Measurements from ENCODE around the gene WNK3. TPM values are rescaled to one million over a fixed set of nuclear protein-coding genes. Genes with fewer than 3 reads are reported as not detected.

WNK3 gene
- polyA plus RNA-seq, 1 donor, result 2.1 TPM

- DNase-seq (ENCODE audit: low read depth), result no peak
Observed at GRCh38 chrX:54238588-54238987, 119.3 kb downstream of the WNK3 start.

DNA sequence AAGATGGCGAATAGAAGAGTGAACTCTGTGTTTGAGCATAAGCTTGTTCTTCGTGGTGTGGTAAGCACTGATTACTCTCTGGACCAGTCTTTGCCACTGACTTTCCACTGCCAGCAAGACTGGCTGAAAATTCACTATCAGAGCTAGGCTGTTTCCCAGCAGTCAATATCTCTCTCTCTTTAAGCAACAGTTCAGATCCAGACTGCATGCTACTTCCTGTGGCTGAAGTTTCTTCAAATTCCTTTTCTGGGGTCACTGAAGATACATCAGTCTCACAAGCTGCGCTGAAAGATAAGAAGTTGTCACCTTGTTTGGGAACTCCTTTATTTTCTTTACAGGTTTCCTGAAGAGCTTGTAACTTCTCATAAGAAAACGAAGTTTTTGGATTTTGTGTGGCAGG, 120.8 kb downstream of the WNK3 start:
- no peak for DNase-seq (ENCODE audit: low read depth)

DNA sequence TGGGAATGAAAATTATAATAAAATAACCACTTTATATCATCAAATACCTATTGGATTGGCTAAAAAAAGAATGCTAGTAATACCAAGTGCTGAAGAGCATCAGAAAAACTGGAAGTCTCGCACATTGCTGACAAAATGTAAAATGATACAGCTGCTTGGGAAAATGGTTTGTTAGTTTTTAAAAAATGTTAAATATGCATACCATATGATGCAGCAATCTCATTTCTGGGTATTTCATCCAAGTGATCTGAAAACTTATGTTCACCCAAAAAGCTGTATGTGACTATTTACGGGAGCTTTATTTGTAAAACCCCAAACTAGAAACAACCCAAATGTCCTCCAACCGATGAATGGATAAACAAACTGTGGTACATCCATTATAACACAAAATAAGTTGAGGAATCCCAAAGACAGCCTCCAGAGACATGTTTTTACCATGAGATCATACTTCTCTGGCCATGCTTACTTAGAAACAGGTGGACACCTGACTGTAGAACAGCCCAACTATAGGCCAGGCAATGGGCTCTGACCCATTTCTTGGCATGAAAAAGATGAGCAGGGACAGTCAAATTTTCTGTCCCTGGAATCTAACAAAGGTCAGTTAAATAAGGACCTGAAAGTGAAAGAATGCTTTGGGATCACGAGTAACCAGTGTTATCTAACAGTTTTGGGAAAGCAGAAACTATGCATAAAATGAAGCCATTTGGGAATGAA, 127.3 kb downstream of the WNK3 start:
- DNase-seq (ENCODE audit: low read depth), result no peak

- DNase-seq (ENCODE audit: low read depth), result no peak
Observed at GRCh38 chrX:54223581-54223980, 134.3 kb downstream of the WNK3 start.

- DNase-seq (ENCODE audit: low read depth), result no peak
Observed at GRCh38 chrX:54213603-54214002, 144.2 kb downstream of the WNK3 start.

- DNase-seq (ENCODE audit: low read depth), result no peak
Observed at GRCh38 chrX:54208531-54208930, 149.3 kb downstream of the WNK3 start.

GRCh38 chrX:54198262-54198661, 159.6 kb downstream of the WNK3 start:
- no peak for DNase-seq (ENCODE audit: low read depth)

DNA sequence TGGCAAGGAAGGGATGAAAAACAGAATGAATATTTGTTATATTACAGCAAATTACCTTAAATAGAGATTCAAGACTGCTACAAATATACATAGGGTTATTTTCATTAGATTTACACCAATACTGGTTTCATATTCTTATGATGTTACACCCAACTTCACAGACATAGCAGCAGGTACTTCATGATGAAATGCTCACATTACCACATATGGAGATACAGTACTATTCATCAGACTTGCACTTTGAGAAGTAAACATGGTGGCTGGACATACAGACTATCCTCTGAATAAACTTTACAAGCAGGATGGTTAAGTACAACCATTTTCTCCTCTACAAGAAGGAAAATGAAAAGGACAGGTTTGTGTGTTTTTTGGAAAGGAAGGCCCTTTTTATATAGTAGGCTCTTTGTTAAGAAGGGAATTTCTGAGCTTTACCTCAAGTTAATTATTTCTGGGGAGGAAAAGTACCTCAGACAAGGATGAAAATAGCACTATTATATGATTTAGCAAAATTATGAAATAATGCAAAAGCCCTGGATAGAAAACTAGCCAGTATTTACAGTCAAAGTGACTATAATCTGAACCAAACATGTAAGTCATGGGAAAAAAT, 162.8 kb downstream of the WNK3 start:
- DNase-seq (ENCODE audit: low read depth), result no peak

DNA sequence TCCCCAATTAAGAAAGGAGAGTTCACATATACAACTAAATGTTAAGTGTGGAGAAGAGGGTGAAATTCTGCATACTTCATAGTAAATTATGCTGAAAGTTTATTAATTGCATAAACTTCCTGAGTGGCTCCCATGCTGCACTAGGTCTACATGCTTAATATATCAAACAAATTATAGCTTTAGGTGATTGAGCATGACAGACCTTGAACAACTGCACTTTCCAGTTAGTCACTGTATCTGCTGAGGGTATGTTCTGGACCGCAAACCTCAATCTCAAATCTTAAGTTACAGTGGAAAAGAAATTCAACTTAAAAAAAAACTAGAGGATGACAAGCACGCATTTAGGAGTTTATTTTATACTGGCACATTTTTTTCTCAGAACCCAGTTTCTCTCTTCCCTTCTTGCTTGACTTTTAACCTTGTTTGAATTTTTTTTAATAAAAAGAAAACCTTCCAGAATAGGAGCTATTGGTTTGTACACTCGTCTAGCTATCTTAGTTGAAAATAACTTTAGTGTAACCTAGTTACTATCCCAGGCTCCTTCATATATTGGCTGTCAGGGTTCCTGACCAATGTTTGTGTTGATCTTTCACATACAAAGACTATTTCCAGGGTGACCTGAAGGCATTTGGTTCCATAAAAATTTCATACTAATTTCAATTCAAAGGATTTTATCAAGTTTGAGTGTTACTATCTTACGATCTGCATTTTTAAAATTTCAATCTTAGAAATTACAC, 164.6 kb downstream of the WNK3 start:
- DNase-seq (ENCODE audit: low read depth), result no peak

DNA sequence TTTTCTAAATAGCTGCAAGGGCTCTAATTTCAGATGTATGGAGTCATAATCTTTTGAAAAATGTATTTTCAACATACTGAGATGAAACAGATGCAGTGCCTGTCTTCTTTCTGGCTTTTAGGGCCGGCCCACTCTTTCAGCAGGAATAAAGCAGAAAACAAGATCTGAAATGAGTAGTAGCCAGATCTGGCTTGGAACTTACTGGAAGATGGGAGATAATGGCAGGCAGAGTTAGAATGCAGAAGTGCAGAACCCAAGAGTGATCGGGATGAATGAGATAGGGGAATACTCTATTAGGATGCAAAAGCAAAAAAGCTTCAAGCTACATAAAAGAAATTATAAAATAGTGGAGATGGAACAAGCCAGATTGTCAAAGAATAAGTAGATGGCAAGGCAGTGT, 173.4 kb downstream of the WNK3 start:
- no peak for DNase-seq (ENCODE audit: low read depth)

DNA sequence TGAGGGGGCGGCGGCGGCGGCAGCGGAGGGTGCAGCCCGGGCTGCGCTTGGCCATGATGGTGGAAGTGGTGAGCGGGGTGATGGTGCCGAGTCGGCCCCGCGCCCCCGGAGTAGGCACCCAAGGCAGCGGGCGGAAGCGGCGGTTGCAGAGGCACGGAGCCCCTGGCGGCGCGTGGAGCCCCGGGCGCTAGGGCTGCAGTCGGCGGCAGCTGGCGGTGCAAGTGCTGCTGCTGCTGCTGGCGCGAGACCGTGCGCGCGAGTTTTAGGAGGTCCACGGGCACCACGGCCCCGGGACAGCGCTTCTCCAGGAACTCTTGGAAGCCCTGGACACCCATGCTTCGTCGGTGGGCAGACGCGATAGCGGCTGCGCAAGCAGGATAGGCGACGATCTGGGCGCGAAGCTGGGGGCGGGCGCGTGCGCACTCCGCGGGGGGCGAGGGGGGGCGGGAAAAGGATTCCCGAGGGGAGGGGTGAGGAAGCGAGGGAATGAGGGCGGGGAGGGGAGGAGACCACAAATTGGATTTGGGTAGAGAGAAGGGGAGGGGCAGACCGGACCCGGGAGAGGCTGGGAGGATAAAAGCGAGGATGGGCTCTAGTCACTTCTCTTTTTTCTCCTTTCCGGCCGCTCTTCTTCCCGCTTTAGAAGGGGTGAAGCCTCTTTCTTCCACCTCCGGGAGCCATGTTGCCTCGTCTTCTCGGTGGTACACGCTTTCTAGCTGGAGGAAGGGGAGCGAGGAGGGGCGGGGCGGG, 174.8 kb downstream of the WNK3 start, which contains the start of gene FAM120C:
Gene FAM120C (minus strand): TSS at position 391 of the 750 bp plus-strand sequence. CDS start 56 bp downstream, at position 335.
- DNase-seq (ENCODE audit: low read depth), result no peak

GRCh38 chrX:54182194-54182863, 175.5 kb downstream of the WNK3 start:
- no peak for DNase-seq (ENCODE audit: low read depth)

DNA sequence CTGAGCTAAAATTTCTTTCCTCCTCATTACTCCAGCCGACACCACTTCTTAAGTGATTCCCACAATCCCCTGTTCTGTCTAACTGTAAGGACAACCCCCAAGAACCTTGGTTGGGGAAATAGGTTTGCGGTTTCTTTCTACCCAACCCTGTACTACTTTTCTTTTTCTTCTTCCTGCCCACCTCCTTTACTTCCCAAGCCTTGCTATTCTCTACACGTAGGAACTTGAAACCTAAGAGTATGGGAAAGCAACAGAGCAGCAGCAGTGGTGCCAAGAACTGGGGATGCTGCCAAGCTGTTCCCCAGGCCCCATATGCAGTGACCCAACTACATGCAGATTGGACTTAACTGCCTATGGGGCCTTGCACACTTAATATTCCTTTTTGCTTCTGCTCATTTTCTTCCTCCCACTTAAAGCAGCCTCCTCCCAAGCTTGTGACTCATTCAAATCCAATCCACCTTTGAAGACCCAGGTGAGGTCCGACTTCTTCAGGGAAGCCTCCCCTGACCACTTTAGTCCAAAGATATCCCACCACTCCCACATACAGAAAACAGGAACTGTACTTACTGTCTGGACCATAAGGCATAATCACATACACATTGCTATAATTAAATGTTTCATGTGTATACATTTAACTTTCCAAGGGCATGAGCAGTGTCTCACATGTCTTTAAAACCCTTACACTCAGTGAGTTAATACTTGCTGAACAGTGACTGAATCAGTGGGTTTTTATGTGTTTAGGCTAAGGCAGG, 176.5 kb downstream of the WNK3 start:
- no peak for DNase-seq (ENCODE audit: low read depth)

DNA sequence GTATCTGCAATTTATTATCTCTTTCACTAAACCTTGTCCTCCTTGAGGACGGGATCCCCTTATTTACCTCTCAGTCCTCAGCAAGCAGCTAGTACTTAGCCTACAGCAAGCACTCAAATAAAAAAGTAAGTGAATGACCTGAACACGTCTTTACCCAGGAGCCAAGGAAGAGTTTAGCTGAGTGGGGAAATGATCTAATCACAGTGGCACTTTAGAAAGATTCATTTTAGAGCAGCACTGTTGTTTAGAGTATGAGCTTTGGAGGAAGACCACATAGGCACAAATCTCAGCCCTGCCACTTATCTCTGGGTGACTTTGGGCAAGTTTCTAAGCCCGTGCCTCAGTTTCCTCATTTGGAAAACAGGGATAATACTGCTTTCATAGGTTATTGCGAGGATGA, 177.4 kb downstream of the WNK3 start:
- no peak for DNase-seq (ENCODE audit: low read depth)

DNA sequence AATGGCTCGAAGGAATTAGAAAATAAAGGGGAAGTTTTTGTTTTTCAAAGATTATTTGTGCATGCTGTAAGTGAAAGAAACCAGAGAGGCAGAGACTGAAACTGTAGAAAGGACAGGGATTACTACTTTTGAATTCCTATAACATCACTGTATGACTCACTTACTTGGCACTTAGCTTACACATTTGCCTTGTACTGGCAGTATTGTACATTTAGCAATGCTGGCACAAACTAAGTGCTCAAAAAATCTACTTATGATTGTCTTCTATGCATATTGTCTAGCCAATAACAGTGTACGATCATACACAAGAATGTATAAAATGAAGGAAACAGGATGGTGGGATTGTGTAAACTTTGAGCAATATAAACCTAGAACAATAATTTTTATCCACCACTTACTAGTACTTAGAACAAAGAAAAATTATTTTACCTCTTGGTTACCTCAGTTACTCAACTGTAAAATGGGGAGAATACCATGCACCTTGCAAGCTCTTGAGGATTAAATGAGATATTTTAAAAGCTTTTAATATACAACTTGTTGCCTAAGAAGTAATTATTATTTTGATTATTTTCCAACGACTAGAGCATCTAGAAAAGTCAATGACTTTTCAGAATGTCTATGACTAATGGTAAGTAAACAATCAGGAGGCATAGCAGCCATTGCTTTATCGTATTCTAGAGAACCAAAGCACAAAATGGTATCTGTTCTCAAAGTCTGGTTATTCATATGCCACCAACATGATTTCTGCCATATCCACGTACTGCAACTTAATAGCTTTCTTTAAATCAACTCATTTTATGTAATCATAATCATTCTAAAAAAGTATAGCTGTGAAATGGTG, 179.5 kb downstream of the WNK3 start:
- DNase-seq (ENCODE audit: low read depth), result no peak

- DNase-seq (ENCODE audit: low read depth), result no peak
Observed at GRCh38 chrX:54177306-54177705, 180.5 kb downstream of the WNK3 start.

GRCh38 chrX:54173791-54174190, 184.1 kb downstream of the WNK3 start:
- DNase-seq (ENCODE audit: low read depth), result no peak

DNA sequence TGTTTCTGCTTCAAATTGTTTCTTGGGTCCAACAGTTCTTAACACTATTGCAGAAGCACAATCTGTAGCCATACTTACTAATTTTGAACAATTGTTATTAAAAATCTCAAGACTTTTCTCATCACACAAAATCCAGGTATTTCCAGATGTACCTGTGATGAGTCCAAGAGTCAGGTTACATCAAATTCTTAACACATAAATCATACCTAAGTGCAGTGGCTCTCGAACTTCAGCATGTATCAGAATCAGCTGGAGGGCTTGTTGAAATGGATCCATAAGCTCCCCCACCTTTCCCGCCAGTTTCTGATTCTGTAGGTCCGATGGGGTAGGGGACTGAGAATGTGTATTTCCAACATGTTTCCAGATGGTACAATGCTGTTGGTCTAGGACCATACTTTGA, 185.4 kb downstream of the WNK3 start:
- DNase-seq (ENCODE audit: low read depth), result no peak

DNA sequence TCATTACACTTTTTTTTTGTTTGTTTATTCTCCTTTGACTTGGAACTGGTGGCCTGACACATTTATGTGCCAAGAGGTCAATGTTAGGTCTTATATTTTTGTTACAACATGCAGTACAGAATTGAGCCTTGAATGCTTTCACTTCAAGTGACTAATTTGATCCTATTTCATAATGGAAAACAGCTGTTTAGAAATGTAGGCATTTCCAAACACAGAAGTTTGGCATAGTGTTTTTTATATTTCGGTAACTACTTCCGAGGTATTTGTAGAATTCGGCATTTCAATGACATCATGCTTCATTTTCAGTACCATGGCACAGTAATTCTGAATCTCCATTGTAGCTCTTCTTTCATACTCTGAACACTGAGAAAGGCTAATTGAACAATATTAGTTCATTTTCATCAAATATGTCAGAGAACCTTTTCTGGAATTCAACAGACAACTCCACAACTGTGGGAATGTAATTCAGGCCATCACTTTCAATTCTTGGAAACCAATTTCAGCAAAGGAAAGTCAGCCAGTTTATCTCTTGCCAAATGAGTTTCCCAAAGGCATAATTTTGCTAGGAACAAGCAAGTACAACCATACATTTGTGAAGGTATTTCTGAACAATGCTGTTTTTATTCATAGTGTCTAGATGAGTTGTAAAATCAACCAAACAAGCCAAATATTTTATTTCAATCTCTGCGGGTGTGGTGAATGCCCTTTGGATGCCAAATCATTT, 186.2 kb downstream of the WNK3 start:
- DNase-seq (ENCODE audit: low read depth), result no peak
